Measurements from ENCODE around the gene GPC1.

GPC1 gene

DNA sequence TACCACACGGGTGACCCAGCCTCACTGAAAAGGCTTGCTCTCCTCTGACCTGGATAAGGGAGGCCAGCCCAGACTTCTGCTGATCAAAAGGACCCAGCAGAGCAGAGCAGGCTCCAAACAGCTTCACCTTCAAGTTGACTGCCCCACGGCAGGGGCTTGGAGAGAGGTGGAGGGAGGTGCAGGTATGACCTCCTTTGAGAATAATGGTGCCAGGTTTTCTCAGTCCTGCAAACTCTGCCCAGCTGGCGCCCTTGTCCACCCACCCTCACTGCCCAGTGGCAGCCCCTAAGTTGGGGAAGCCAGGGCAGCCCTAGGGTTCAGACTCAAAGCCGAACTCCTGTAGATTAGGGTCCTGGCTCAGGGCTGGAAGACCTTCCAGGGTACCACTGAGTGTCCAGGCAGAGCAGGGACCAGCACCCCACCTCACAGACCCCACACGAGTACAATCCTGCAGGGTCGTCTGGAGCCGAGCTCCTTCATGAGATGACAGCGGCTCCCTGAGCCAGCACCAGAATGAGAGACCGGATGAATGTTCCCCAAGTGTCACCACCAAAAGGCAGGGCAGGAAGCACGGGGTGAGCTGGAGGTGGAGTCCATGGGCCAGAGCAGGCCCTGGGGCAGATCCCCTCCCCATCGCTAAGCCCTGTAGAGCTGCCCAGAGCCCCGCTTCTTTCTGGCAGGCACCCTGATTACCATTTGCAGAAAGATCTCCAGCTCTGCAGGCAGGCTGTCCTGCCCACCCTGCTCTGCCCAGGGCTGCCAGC, 3.6 kb upstream of the GPC1 start:
- no peak for DNase-seq

DNA sequence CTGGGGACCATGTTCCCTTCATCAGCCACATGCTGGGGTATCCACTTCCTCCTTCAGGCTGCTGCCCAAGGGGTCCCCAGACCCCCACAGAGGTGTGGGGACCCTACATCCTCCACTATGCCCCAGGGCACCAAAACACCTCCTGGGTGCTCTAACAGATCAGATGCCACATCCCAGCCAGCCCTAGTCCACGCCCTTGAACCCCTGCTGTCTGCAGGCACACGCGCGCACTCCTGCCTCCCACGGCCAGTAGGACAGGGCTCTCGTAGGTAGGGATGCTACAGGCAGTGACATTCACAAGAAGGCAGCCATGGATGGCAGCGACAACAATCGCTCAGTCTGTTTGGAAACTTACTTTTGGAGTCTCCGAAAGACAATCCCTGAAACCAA, 3.0 kb upstream of the GPC1 start:
- no peak for DNase-seq

DNA sequence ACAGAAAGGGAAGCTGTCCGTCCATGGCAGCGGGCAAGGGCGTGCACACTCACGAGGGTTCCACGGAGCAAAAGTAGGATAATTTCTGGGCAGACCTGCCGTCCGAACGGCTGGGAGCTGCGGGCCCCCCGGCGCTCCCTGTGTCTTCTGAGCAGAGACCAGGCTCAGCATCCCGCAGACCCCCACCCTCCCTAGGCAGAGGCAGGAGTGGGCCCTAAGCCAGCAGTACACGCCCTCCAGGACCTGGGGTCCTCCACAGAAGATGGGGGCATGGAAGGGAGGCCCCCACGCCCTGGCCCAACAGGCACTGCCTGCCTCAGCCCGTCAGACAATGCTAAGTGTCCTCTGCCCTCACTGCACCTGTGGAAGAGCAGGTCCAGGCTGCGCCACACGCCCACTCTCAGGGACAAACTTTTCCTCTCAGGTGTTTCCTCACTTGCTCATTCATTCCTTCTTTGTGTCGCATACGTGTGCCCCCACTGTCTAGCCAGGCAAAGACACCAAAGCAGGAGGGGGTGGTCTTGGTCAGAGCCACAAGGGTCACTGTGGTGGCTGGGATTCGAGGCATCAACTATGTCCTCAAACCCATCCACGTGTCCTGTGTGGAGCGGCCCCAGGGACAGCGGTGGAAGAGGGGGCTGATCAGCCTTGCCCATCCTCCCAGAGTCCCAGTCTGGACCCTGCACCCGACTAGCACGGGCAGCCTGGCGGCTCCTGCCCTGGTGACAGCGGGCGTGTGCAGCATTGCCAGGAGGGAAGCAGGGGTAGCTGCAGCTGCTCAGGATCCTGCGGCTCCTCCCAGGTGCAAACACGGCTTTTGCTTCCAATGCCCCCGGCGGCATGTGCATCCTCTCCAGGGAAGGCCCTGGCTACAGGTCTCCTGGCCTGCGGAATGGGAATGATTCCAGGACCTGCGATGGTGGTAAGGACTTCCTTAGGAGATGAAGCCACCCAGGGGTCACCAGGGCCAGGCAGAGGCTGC, 2.4 kb upstream of the GPC1 start:
- peak in 1 of 2 donors; percentile 1 for DNase-seq

GRCh38 chr2:240433973-240434727, 1.3 kb upstream of the GPC1 start:
- no peak for DNase-seq

DNA sequence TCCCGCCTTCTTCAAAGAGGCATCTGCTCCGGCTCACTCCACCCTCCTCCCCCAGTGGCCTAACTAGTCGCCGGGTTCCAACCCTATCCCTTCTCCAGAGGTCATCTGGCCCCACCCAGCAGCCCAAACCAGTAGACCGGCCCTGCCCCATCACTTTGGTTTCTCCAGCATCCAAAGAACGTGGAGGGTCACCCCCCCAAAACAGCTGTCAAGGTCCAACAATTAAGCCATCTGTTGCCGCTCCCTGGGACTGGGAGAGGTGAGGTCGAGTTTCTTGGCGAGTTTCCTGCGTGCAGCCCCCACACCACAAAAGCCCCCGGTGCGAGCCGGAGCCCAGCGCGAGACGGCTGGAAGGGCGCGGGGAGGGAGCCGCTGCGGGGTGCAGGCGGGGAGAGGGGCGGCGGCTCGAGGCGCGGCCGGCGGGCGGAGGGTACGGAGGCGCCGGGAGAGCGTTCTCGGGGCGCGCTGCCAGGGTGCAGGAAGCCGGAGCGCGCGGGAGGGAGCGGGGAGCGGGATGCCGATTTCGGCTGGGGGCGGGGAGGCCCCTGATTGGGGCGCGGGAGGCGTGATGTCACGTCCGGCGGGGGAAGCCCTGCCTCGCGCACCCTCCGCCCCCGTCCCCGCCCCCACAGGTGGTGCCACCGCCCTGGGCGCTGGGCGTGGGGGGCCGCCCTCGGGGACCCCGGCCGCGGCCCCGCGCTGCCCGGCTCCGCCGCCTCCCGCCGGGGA, 571 bp upstream of the GPC1 start:
- peak; percentile 92 for DNase-seq

DNA sequence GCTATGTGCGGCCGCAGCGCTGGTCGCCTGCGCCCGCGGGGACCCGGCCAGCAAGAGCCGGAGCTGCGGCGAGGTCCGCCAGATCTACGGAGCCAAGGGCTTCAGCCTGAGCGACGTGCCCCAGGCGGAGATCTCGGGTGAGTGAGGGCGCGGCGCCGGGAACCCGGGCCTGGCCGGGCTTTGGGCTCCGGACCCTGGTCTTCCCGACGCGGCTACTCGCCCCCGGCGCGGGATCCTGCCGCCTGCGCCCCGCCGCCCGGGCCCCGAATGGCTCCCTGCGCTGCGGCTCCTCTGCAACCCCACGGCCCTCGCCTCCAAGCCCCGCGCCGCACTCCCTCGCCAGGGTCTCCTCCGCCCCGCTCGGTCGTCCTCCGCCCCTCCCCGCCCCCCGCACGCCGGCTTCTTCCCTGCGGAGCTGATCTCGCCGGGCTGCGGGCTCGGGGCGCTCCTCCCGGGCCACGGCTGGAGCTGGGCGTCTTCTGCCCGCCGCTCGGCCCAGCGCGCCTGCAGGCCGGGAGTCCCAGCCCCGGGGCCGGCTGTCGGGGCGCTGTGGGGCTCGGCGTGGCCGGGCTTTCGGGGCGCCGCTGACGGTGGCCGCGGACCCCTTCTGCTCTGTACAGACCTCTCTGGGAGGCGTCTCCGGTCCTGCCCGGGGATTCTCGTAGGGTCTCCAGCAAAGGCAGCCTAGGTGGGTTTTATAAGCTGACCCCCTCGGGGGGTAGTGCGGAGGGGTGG, 652 bp downstream of the GPC1 start:
- no peak for DNase-seq

GRCh38 chr2:240436683-240437550, 1.5 kb downstream of the GPC1 start:
- DNase-seq: no peak

- no peak for DNase-seq
Measured at GRCh38 chr2:240437551-240437860, 2.0 kb downstream of the GPC1 start.

DNA sequence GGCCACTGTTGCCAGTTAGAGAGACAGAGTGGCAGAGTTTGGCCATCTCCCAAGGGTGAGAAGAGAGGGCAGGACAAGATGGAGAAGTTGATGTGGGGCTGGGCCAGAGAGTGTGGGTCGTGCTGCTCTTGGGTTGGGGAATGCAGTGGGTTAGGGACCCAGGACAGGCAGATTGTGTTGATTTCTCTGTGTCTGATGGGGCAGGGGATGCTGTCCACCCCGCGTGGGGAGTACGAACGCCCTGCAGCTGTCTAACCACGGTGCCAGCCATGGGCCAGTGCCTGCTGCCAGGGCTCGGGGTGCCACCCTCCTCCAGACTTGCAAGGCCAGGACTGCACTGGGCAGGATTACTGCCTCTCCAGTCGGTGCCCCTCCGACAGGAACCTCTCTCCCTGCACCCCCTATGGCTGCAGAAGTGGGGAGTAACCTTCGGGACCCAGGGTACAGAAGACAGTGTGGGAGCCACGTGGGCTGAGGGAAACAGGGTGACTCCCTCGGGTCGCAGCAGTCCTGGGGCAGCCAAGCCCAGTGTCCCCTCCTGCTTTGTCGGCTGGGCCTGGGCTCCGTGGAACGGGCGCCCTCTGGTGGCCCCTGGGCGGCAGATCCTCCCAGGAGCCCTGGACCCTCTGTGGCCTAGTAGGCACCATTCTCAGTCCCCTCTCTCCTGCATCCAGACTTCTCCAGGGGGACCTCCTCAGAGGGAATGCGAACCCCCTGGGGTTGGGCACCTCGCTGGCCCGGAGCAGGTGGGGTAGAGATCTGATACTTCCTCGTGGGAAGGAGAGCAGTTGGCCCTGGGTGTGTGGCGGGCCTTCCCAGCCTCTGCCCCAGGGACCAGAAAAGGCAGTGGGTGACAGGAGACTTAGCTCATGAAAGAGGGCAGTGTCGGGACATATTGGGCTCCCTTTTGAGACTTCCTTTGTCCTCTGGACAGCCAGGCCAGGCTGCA, 2.7 kb downstream of the GPC1 start:
- peak; percentile 60 to 62 for DNase-seq

- DNase-seq: no peak
Measured at GRCh38 chr2:240438810-240439697, 3.6 kb downstream of the GPC1 start.

DNA sequence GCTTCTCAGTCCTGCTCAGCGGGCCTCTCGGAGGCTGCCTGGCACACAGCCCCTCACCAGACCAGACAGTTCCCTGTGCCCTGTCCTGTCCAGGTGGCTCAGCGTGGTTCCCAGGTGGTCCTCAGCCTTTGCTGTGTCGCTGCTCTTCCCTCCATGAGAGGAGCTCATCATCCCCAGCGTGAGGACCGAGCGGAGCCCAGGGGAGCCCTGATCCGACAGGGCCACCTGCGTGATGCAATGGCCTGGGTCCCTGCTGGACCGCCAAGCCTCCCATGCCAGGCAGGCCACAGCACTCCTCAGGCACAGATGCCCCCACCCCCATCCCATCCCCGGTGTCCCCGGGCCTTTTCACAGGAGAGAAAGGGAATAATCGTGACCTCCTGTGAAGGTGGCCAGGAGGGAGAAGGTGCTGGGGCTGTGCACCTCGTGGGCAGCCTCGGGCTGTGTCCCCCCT, 4.3 kb downstream of the GPC1 start:
- DNase-seq: no peak

- DNase-seq: no peak
Measured at GRCh38 chr2:240440251-240440650, 4.8 kb downstream of the GPC1 start.

DNA sequence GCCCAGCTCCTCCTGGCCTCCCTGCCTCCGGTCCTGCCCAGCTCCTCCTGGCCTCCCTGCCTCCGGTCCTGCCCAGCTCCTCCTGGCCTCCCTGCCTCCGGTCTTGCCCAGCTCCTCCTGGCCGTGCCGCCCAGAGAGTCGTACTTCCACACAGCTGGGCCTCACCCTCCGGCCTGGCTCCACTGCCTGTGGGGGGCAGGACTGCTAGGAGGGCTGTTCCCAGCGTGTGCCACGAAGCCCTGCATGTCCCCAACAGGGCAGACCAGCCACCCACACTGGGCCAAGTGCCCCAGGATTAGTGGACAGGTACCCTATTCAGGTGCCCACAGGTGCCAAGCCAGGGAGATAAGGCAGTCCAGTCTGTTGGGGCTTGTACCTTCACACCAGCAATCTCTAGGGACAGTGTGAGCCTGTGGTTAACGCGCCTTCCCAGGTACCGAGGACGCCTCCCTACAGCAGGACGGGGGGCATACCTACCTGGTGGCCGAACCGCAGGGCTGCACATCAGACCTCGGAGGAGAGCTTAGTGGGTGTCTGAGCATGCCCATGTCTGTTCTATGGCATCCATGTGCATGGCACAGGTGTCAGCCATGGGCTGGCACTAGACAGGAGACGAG, 5.3 kb downstream of the GPC1 start:
- DNase-seq: no peak

DNA sequence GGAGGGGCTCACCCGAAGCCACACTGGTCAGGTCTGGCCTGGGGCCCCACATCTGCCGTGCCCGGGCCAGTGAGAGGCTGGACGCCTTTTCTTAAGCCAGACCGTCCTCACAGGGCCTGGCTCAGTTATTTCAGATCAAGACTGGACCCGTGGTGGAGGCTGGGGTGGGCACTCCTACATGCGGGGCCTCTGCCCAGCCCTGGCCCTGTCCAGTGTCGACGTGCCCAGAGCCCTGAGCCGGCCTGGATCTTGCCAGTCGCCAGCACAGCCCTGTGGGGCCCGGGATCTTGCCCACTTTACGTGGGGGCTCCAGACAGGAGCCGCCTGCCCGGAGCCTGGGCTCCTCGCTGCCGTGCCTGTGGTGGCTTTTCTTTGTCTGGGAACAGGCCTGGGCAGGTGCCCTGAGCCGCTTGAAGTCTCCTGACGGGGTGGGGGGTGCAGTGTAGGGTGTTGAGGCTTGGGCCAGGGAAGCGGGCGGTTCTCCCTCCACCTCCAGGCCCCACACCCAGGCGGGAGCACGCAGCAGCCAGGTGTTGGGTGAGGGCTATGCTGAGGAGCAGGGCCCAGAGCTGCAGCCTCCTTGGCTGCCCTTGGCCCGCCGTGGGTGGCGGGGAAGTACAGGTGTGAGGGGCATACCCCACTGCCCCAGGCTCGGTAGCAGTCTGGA, 6.0 kb downstream of the GPC1 start:
- DNase-seq: no peak

- no peak for DNase-seq
Measured at GRCh38 chr2:240441993-240442411, 6.5 kb downstream of the GPC1 start.

GRCh38 chr2:240442891-240443715, 7.6 kb downstream of the GPC1 start:
- DNase-seq: no peak

GRCh38 chr2:240443891-240444301, 8.4 kb downstream of the GPC1 start:
- no peak for DNase-seq

All from activated CD4-positive, alpha-beta T cell treated with anti-CD3 and anti-CD28 coated beads for 4 hours (primary cell).